ENCODE data around the gene NAALADL2.
A peak's percentile ranks its signal among the peaks of the same experiment; 100 is the strongest.

The NAALADL2 gene

DNA sequence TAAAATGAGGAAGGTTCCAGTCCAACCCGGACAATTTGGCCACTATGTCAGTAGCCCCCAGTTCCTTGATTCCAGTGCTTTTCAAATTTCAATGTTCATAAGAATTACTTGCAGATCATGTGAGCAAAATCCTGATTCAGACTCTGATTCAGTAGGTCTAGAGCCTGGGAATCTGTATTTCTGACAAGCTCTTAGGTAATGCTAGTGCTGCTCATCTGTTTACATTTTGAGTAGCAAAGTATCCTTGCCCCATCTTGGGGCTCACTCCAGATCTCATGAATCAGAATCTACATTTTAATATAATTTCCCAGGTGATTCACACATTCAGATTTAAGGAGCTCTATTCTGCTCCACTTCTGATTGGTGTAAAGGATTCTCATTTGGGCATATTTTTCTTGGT lies 142.0 kb downstream of the NAALADL2 start:
- no peak for DNase-seq

DNA sequence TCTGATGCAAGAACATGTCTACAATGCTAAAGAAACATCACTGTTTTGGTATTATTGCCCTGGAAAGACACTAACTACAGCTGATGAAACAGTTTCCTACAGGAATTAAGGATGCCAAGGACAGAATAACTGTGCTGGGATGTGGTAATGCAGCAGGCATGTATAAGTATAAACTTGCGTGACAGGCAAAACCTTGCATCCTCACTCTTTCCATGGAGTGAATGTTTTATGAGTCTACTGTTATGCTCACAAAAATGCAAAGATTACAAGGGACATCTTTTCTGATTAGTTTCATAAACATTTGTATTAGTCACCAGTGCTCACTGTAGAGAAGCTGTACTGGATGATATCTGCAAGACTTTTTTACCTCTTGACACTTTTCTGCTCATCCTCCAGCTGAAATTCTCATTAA lies 143.6 kb downstream of the NAALADL2 start:
- no peak for DNase-seq

DNA sequence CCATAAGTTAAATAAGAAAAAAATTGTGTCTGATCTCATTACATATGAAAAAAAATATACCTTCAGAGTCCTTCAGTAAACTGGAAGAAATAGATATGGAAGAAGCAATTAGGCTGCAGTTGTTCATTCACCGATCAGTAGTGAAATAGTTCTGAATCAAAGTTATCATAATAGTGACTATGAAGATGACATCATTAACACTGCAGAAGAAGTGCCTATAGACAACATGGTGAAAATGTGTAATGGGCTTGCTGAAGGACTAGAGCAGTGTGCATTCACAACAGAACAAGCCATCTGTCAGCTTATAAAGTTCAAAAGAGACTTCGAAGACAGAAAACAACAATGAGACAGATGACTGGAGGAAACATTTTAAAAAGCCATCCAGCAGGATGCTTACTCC lies 144.5 kb downstream of the NAALADL2 start:
- no peak for DNase-seq

DNA sequence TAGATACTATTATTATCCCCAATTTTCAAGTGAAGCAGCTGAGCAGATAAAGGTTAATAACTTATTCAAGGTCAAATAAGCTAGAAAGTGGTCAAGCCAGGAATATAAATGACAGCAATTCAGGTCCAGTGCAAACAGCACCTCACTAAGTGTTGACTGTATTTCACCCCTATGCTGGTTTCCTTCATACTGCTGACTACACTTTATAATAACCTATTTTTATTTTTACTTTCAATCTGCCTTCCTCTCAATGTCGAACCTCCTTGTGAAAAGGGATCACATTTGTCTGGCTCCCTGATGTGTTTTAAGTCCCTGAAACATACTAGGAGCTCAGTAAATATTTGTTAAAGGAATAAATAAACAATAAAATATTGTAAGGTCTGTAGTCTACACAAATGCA lies 146.1 kb downstream of the NAALADL2 start:
- DNase-seq = no peak

DNA sequence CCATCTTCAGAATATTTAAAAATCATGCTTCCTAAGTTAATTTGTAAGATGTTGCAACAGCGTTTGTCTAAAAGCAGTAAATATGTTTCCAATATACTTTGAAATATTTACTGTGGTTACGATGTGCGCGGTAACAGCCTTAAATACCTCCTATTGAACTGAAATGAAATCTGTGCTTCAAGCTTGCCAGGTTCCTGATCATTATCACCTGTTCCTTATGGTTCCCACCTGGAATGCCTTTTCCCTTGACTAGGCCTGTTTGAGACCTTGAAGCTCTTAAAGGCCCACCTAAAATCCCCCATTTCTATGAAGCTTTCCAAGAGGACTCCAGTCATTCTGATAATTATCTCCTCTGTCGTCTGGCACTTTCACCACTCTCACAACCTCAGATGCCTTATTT lies 146.7 kb downstream of the NAALADL2 start:
- no peak for DNase-seq

DNA sequence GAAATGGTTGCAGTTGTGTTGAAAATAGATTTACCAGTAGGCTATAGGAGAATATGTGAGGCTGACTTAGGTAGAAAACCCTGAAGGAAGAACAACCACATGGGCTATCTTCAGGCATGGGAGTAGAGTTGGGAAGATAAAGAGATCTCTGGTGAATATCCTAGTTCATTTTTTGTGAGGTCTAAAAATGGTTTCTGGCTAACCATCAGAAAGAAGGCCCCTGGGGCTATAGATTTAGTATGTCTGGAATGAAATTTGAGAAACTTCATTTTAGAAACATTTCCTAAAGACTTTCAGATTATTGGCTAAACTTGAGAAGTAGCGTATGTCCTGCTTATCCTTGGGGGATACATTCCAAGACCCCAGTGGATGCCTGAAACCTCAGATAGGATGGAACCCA lies 148.2 kb downstream of the NAALADL2 start:
- DNase-seq = no peak

DNA sequence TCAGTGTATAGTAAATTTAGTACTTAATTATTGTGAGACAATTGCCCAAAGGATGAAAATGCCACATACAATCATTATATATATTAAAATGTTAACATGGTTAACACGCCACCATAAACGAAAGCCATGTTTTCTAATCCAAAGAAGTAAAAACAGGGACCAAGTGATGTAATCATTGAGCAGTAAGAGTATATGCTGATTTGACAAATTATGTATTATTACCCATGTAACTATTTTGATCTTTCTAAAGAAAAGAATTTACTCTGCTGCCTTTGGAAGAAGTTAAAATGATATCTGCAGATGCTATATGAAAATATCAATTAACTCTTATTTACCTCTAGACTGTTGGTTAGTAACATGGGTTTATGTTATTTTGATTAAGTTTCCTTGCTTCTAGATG lies 150.2 kb downstream of the NAALADL2 start:
- DNase-seq = no peak

DNA sequence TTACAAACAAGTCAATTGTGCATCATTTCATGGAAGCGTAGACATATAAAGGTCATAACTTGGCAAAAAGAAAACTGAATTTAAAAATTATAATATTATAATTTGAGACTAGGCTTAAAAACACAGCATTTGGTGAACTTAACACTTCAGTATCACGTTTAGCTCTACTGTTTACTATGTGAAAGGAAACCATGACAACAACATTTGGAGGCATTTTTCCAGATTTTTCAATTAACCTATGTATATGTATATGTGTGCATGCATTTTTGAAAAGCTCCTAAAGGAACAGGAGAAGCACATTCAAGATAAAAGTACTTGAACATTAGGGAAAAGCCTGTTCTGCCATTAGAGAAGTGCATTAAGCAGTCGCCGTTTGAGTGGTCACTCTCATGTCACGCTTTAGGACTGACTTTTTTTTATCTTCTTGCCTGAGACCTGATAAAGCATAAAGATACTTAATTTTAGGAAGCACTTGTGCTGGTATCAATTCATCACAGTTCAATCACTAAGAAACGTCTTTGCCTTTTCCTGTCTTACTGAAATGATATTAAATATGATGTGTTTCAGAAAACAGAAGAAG lies 156.0 kb downstream of the NAALADL2 start:
- DNase-seq = no peak

DNA sequence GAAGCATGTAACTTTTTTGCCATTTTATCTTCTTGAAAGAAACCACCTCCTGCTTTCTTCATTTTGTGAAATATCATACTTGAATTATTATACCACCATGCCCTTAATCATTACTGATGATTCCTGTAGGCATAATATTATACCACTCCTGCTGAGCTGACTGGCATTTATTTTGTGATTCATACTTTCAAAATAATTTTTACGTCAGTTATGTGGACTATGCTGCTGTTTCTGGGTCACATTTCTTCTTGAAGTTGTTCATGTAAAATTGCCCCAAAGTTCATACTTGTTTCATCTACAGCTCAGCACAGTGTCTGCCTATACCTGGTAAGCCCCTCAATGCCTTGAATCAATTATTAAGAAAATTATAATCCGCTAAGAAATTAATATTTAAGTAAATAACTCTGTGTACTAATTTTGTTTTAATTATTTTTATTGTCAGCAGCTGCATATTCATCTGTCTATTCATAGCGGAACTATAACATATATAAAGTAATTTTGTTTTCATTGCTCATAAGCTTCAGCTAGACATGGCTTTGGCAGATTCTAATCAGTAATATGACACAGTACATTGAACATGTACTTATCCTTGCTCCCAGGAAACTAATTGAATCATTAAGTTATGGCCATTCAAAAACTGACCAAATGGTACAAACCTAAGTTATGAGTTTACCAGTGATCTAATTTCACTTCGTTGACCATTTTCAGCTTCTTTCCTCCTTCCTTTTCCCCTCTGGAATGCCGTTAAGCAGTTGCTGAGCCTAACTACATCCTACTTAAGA lies 160.0 kb downstream of the NAALADL2 start:
- DNase-seq = no peak

DNA sequence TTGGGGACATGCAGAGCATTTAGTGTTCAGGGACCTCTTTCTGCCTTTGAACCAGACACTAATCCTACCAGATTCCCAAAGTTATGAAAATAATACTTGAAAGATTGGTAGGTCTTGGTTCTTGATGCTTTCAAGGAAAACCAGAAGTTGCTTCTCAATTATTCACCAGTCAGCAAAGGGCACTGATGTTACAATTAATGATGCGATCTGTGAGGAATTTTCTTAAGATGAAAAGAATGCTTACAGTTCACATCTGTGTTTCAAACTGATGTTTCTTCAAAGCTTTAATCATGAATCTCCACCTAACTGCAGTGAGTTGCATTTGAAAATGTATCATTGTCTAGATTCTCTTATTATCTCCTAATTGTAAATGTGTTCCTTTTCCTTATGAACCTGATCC lies 161.0 kb downstream of the NAALADL2 start:
- no peak for DNase-seq

DNA sequence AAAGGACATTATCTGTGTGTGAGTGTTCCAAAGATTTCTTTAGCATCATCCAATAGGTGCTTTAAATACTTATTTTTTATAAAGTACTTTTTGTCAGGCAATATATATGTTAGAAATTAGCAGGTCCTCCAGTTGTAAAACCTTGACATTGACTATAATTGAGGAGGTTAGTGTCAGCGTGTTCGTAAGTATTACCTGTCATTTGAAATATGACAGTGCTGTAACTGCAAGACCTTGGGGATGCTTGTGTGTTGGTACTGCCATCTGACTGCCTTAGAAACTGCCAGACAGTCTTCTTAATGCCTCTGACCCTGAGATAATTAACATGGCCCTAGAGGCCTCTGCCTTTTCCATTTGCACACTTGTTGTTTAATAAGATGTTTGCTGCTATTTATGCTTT lies 170.7 kb downstream of the NAALADL2 start:
- no peak for DNase-seq

DNA sequence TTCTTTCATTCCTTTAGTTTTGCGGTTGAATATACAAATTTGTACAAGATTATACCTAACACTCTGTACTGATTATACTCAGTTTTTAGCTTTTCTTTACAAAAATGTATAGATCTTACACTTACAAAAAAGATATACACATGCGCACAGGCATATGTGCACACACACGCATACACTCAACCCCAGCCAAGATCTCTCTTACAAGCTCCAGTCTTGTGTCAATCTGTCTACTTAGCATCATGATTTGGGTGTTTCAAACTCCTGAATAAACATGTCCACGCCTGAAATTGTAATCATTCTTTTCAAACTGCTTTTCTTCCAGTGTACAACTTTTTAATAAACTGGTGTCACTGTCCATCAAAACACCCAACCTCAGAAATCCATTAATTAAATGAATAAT lies 180.7 kb downstream of the NAALADL2 start:
- no peak for DNase-seq

DNA sequence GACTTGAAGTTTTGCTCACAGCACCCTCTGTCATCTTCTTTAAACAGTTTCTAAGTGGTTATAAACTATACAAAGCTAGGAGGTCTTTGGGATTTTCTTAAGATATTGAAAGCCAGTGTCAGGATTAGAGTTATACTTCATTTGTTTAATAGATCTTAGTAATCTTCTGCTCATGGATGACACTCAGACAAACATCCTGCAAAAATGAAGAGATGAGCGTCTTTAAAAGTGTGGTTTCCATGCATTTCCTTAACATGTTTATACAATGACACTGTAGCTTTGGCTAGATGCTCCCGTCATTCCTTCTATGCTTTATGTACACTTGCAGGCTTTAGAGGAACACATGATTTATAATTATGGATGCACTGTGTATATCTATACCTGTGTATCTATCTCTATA lies 182.2 kb downstream of the NAALADL2 start:
- DNase-seq = no peak

DNA sequence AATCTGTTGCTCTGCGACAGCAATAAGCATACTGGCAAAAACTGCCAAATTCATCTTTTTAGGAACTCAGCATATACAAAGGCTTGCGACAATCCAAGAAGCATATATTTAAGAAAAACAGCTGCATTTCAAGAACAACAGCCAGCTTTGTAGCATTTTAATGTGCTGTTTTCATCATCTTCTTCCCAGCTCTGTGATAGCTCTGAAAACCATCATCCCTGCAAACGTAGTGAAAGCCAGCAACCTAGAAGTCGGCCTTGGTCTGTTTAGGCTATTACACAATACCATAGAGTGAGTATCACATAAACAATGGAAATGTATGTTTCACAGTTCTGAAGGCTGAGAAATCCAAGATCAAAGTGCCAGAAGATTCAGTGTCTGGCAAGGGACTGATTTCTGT lies 187.5 kb downstream of the NAALADL2 start:
- DNase-seq = no peak

DNA sequence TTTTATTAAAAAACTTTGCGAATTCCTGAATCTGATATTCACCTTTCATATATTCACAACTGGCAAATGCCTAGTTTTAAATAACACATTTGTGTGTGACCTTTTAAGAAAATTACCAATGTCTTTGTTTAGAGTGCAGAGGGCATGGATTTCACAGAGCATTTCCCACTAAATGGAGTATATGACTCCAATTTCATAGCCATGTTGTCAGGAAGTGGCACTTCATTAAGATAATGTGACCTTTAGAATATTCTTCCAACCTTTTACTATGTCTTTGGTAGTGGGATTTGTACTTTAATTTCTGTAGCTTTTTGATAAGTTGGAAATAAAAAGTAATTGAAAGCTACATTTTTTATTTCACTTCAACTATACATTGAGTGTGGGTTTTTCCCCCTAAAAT lies 188.7 kb downstream of the NAALADL2 start:
- no peak for DNase-seq

DNA sequence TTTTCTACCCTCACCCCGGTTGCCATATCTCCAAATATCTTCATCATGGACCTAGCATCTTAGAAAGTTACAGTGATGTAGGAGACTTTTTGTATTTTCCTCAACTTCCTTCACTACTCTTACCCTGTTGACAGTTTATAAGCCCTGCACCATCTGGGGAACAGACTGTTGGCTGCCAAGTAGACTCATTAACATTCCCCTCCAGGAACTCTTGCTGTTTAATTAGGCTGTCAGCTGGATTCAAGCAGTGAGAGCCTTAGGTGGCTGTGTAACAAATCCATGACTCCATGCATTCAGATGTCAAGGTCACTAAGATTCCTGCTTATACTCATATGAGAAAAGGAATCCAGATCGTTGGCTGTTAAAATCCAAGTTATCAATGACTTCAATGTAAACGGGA lies 198.3 kb downstream of the NAALADL2 start:
- DNase-seq = peak in 1 of 2 donors; percentile 10

DNA sequence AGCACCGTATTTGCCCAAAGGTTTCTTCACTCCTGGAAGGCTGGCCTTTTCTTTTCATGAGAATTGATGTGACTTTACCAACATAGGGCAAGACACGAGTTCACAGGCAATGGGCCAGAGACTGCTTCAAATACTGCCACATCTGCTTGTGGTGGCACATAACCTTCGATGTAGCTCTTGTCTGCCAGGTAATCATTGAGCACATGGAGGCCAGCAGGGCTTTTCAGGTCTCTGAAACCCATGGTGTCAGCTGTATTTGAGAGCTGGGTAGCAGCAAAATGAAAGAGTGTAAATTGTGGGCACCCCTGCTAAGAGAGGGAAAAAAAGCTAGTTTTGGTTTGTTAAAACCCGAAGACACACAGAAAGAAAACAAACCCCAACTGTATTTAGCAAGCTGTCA lies 200.7 kb downstream of the NAALADL2 start:
- DNase-seq = no peak

DNA sequence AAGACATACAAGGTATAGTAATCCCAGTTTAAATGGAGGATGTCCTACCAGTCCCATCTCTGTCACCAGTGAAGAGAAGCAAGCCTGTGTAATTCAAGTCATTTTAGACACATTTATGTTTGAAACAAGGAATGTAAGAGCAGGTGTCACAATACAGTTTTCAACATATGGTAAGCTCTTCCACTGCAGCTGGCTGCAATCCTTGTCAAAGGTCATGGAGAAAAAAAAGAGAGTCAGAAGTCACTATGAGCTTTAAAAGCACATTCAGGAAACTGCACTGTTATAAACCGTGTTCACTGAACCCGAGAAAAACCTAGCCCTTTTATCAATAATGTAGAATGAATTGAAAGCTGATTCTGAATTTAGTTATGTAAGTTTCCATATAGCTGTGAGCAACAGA lies 206.4 kb downstream of the NAALADL2 start:
- DNase-seq = no peak

DNA sequence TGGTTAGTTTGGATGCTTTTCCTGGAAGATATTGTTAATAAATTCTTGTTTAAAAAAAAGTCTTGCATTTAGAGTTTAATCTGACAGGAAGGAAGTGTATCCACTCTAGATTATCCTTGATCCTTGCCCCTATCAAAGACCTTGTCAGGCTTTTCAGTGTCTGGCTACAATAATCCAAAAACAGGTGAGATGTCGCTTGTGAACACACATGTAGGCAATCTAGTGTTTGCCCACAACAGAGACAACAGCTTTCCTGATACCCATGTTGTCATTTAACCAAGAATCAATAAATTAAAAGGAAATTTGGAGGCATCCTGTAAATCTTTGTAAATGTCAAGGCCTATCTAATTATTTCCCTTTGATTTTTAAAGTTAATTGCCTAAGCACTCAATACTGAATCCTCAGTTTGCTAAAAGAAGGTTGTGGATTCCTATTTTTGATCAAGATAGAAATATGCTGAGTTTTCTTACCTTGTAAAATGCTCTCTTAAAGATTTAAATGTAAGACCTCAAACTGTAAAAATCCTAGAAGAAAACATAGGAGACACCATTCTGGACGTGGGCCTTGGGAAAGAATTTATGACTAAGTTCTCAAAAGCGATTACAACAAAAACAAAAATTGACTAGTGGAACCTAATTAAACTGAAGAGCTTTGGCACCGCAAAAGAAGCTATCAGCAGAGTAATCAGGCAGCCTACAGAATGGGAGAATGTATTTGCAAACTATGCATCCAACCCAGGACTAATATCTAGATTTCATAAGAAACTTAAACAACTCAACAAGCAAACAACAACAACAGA lies 207.7 kb downstream of the NAALADL2 start:
- no peak for DNase-seq

DNA sequence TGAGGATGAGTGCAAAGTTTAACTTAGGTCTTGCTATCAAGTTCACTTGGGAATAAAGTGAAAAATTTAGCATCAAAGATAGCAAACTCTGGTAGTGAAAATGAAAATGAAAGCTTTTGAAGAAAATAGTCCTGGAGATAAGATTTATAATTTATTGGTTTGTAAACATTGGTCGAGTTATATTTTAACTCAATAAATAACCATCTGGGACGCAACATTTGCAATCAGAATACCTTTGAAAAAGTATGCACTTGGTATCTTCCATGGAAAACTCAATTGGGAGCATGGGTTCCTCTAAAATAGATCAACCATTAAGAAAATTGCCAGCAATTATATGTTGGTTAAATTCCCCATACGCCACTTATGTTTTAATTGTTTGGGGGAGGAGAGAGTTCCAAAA lies 209.5 kb downstream of the NAALADL2 start:
- DNase-seq = no peak

DNA sequence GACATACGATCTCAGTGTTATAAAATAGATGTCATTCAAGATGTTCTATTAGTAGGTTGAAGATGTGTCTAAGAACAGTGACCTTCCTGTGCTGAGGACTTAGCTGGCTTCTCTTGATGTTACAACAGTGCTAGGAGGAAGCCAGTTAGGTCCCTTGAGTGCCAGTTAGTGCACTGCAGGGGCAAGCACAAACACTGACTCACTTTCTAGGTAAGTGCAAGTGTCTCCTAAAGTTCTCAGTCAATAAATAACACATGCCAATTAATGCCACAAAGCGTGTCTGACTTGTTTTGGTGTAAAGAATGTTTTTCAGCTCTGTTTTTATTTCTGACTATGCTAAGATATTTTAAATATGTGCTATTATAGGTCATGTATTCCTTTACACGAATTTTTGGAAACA lies 211.8 kb downstream of the NAALADL2 start:
- no peak for DNase-seq

DNA sequence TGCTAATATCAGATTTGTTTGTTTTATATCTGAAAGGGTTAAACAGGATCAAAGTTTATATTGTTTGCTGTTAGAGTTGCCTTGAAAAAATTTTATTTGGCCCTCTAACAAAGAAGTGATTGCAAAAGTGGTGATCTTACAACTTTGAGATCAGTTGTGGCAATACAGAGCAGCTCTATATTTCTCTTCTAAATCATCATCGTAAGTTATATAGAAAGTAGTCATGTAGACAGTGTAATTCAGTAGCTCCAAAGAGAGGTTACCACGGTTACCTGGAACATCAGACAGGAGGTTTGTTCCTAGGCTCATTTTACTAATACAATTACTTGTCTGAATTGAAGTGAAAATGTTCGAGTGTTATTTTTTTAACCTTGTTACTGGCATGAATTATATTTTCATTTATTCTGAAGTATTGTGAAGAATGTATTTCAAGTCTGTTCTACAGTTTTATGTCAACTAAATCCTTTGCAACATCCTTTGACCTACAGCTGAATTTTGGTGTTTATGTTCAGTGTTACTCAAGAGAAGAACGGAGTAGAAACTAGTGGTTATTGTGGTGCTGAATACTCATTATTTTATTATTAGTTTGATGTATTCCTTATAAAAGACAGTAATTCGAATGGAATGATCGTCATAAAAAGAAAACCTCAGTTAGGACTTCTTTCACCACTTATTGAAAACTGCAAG lies 214.2 kb downstream of the NAALADL2 start:
- DNase-seq = no peak

DNA sequence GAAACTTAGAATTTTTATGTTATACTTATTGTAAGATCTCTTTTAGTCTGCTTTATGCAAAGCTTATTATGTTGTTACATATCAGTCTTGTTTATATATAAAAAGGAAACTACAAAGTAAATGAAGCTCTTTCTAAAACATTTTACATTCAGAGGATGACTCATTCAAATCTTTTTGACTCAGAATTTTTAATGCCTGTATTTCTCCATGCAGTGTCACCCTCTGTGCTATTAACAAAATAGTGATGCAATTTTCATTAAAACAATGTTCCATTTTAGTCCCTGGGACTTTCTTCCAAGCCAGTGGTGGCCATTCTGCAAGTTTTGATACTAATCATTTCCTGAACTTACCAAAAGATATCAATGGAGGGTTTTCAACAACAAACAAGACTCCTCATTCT lies 216.1 kb downstream of the NAALADL2 start:
- DNase-seq = no peak

DNA sequence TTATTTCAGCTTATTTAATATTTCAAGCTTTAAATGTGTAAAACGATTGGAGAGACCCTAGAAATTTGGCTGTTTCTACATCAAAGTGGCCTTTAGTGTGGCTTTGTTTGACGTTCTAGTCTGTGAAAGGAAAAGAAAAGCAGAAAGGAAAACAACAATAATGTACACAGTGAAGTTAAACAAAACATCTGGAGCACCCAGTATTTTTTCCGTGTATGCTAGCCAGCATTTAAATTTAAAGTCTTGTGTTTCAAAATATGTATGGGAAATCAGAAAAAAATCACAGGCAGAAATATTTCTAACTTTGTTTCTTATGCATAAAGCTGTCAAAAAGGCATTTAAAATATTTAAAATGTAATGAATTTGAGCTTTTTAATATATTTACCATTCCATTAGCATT lies 218.1 kb downstream of the NAALADL2 start:
- no peak for DNase-seq

Measured in hippocampal formation (tissue), 2 donors.